T-cell (primary cell): ENCODE results near the gene CNOT6. TPM values are rescaled to one million over a fixed set of nuclear protein-coding genes. Genes with fewer than 3 reads are reported as not detected.
A peak's percentile ranks its signal among the peaks of the same experiment; 100 is the strongest.

Experiments
- ATAC-seq, 4 experiments: fragments of 200-7000 bp in 3 of 4; fragments of 150-1000 bp in 1 of 4; cut with Tn5 transposase; replicated peaks in 1 of 4; 1 replicate in 3 of 4; 2 replicates in 1 of 4; pipeline ENCODE4 v1.10.0; 2021; ENCODE audit warnings: moderate library complexity in 3 of 4, mild to moderate bottlenecking in 2 of 4, moderate number of reproducible peaks in 1 of 4
- CTCF ChIA-PET, 2 donors: fragments of 300-600 bp; sonication (Branson Sonifier 250); formaldehyde crosslinking; loops; one replicate each; lab custom pipeline; 2022; ENCODE audit warnings: antibody characterized with exemption in 2 of 2; lab: Charles Lee
- POLR2A ChIA-PET, 2 donors: fragments of 300-600 bp; sonication (Branson Sonifier 250); formaldehyde crosslinking; loops; one replicate each; lab custom pipeline; 2022; ENCODE audit warnings: antibody characterized with exemption in 2 of 2; lab: Charles Lee
- DNase-seq, 35 experiments: peaks; one replicate each; pipeline versions ENCODE4 v3.0.0 to v3.0.0-alpha.2; 2013 to 2023
- H3K27ac ChIP-seq: one replicate; pipeline ENCODE4 v1.5.1; 2013; ENCODE audit warnings: low read length
- H3K27me3 ChIP-seq, 2 experiments: replicated peaks in 1 of 2; 1 replicate in 1 of 2; 2 replicates in 1 of 2; pipeline versions ENCODE4 v1.6.1 to v1.7.0; 2013; ENCODE audit warnings: low read length in 1 of 2, mixed read lengths in 1 of 2; ENCODE audit not compliant: control insufficient read depth in 2 of 2, insufficient read depth in 2 of 2; ENCODE audit errors: extremely low read depth in 1 of 2
- H3K36me3 ChIP-seq, 2 donors: 1 replicate in 1 of 2; 2 replicates in 1 of 2; pipeline versions ENCODE4 v1.6.1 to v1.7.0; 2013; ENCODE audit warnings: low read length in 1 of 2; ENCODE audit not compliant: control insufficient read depth in 2 of 2, insufficient read depth in 1 of 2; ENCODE audit errors: extremely low read depth in 1 of 2
- H3K4me1 ChIP-seq, 2 experiments: 1 replicate in 1 of 2; 2 replicates in 1 of 2; pipeline versions ENCODE4 v1.6.1 to v1.7.0; 2013; ENCODE audit warnings: low read length in 2 of 2, mixed read lengths in 1 of 2; ENCODE audit not compliant: insufficient read depth in 2 of 2, control insufficient read depth in 1 of 2; ENCODE audit errors: extremely low read depth in 1 of 2
- H3K4me3 ChIP-seq, 2 donors: 1 replicate in 1 of 2; 2 replicates in 1 of 2; pipeline versions ENCODE4 v1.5.1 to v1.7.0; 2013; ENCODE audit warnings: mild to moderate bottlenecking in 2 of 2, low read length in 1 of 2, moderate library complexity in 1 of 2; ENCODE audit not compliant: control insufficient read depth in 1 of 2; ENCODE audit errors: extremely low read depth in 1 of 2
- H3K9me3 ChIP-seq: 2 replicates; pipeline ENCODE4 v1.7.0; 2013
- H3K27ac Mint-ChIP-seq, 2 donors: one replicate each; pipeline ENCODE4 v1.8.0; 2020 to 2021; ENCODE audit warnings: mild to moderate bottlenecking in 2 of 2, mixed read lengths in 2 of 2
- H3K27me3 Mint-ChIP-seq, 2 donors: one replicate each; pipeline ENCODE4 v1.8.0; 2021 to 2022; ENCODE audit warnings: mixed read lengths in 2 of 2
- H3K36me3 Mint-ChIP-seq: one replicate; pipeline ENCODE4 v1.8.0; 2021; ENCODE audit warnings: mixed read lengths
- H3K4me1 Mint-ChIP-seq, 3 donors: one replicate each; pipeline ENCODE4 v1.8.0; 2020 to 2022; ENCODE audit warnings: mixed read lengths in 3 of 3, mild to moderate bottlenecking in 1 of 3
- H3K4me3 Mint-ChIP-seq, 3 donors: one replicate each; pipeline ENCODE4 v1.8.0; 2020 to 2022; ENCODE audit warnings: mild to moderate bottlenecking in 3 of 3, mixed read lengths in 3 of 3, moderate library complexity in 3 of 3
- H3K9me3 Mint-ChIP-seq, 3 donors: one replicate each; pipeline ENCODE4 v1.8.0; 2020 to 2022; ENCODE audit warnings: mixed read lengths in 3 of 3
- WGBS: methylation state at CpG from one replicate; pipeline ENCODE4 v1.1.5; 2013; ENCODE audit warnings: missing lambda C conversion rate; ENCODE audit not compliant: insufficient coverage; 5-methylcytosine and 5-hydroxymethylcytosine counted together
- total RNA-seq, 35 experiments: library from RNA in 6 of 35; stranded (reverse) in 6 of 35; fragments of 120-200 nt in 1 of 35; gene quantifications; one replicate each; pipeline versions ENCODE4 v1.2.1 to v1.2.4 and lab custom pipeline; 2013 to 2026

CNOT6 gene
- total RNA-seq, 5 donors from 2014 or later (not counting 1 experiment from before 2014, with no cell fraction given) = 25.1 to 29.9 (median 25.6) TPM

GRCh38 chr5:180553530-180553929, 59.4 kb downstream of the CNOT6 start:
- peak overlapping the region; percentile 2 for H3K27ac Mint-ChIP-seq
- Histone ChIP-seq H3K27me3 (no peaks in the 10 kb centered on the region), H3K4me1 (no peaks in the 10 kb centered on the region), H3K4me3 (no peak overlapping the region), H3K9me3 (no peaks in the 10 kb centered on the region), H3K27ac (no peak overlapping the region), H3K36me3 (peaks cover 5 to 37% of the 10 kb centered on the region in 2 donors)
- ATAC-seq = no peak
- DNase-seq = no peak
- no peaks in the 10 kb centered on the region for H3K9me3 Mint-ChIP-seq
- ChIA-PET POLR2A (no interaction called here), CTCF (interaction anchor here in 1 of 2 donors (0.7 to 1.2 kb wide), 2 partner anchors 13 to 580 kb away, joined by 3 read pairs; no protein-coding TSS in a partner anchor)
- H3K36me3 Mint-ChIP-seq = peaks cover 57% of the 10 kb centered on the region
- H3K4me3 Mint-ChIP-seq = no peak overlapping the region
- H3K27me3 Mint-ChIP-seq = no peaks in the 10 kb centered on the region
- 70% methylated on average over 2 of the region's 3 CpGs for WGBS
- peaks cover 4 to 13% (median 11%) of the 10 kb centered on the region in 3 donors for H3K4me1 Mint-ChIP-seq

GRCh38 chr5:180555168-180555921, 61.2 kb downstream of the CNOT6 start:
- H3K4me3 ChIP-seq = no peak overlapping the region
- 94% methylated on average over 3 of the region's 7 CpGs for WGBS
- H3K36me3 Mint-ChIP-seq = peaks cover 64% of the 10 kb centered on the region
- H3K9me3 Mint-ChIP-seq = no peaks in the 10 kb centered on the region
- no peaks in the 10 kb centered on the region for H3K27me3 ChIP-seq
- ChIA-PET CTCF (no interaction called here), POLR2A (no interaction called here)
- H3K27ac Mint-ChIP-seq = no peak overlapping the region
- H3K4me1 Mint-ChIP-seq = peaks cover 15 to 17% (median 16%) of the 10 kb centered on the region in 3 donors
- H3K4me1 ChIP-seq = no peaks in the 10 kb centered on the region
- peaks cover 5 to 32% of the 10 kb centered on the region in 2 donors for H3K36me3 ChIP-seq
- H3K27ac ChIP-seq = no peak overlapping the region
- H3K4me3 Mint-ChIP-seq = no peak overlapping the region
- ATAC-seq = no peak
- H3K27me3 Mint-ChIP-seq = no peaks in the 10 kb centered on the region
- no peak for DNase-seq
- H3K9me3 ChIP-seq = no peaks in the 10 kb centered on the region

DNA sequence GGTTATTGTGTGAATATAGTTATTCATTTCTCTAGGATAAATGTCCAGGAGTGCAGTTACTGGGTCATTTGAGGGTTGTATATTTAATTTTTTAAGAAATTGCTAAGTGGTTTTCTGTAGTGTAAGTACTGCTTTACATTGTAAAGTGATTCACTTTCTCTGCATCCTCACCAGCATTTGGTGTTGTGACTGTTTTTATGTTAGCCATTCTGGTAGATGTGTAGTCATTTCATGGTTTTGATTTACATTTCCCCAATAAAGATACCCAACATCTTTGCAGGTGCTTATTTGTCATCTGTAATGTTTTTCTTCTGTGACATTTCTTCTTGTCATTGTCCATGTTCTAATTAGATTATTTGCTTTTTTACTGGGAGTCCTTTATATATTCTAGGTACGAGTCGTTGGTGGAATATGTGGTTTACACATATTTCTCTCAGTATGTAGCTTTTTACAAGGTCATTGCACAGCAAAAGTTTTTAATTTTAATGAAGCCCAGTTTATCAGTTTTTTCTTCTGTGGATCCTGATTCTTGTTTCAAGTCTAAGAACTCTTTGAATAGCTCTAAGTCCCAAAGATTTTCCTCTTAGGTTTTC, 63.1 kb downstream of the CNOT6 start:
- no CpG with 5 or more reads among the region's 2 CpGs for WGBS
- ChIA-PET CTCF (interaction anchor here in 1 of 2 donors (0.6 kb wide), 1 partner anchor 230 kb away, joined by 6 read pairs; no protein-coding TSS in a partner anchor), POLR2A (interaction anchor here in 1 of 2 donors (0.6 kb wide), 2 partner anchors 143 to 379 kb away, joined by 4 to 8 read pairs; no protein-coding TSS in a partner anchor)
- no peak overlapping the region for H3K4me3 Mint-ChIP-seq
- H3K27ac Mint-ChIP-seq = no peak overlapping the region
- no peaks in the 10 kb centered on the region for H3K27me3 ChIP-seq
- ATAC-seq (no peak), DNase-seq (no peak)
- H3K4me1 Mint-ChIP-seq = peaks cover 26 to 35% (median 26%) of the 10 kb centered on the region in 3 donors
- H3K36me3 Mint-ChIP-seq = peaks cover 67% of the 10 kb centered on the region
- no peaks in the 10 kb centered on the region for H3K9me3 ChIP-seq
- no peak overlapping the region for H3K27ac ChIP-seq
- H3K4me1 ChIP-seq = no peaks in the 10 kb centered on the region
- no peaks in the 10 kb centered on the region for H3K27me3 Mint-ChIP-seq
- no peak overlapping the region for H3K4me3 ChIP-seq
- H3K36me3 ChIP-seq = peaks cover 0 to 24% of the 10 kb centered on the region in 2 donors
- no peaks in the 10 kb centered on the region for H3K9me3 Mint-ChIP-seq

GRCh38 chr5:180558232-180558631, 64.1 kb downstream of the CNOT6 start:
- H3K4me1 Mint-ChIP-seq = peaks cover 28 to 35% (median 28%) of the 10 kb centered on the region in 3 donors
- 95% methylated on average over 4 of the region's 11 CpGs for WGBS
- Histone ChIP-seq H3K9me3 (no peaks in the 10 kb centered on the region), H3K27me3 (no peaks in the 10 kb centered on the region), H3K36me3 (peaks cover 0 to 20% of the 10 kb centered on the region in 2 donors), H3K4me3 (no peak overlapping the region), H3K27ac (no peak overlapping the region), H3K4me1 (peaks cover 0 to 2% of the 10 kb centered on the region in 2 experiments)
- no peaks in the 10 kb centered on the region for H3K27me3 Mint-ChIP-seq
- ChIA-PET POLR2A (no interaction called here), CTCF (interaction anchor here (0.5 to 0.7 kb wide), 3 partner anchors 10 to 160 kb away, joined by 3 to 5 read pairs (median 4); no protein-coding TSS in a partner anchor)
- H3K36me3 Mint-ChIP-seq = peaks cover 59% of the 10 kb centered on the region
- H3K9me3 Mint-ChIP-seq = no peaks in the 10 kb centered on the region
- H3K27ac Mint-ChIP-seq = no peak overlapping the region
- no peak for ATAC-seq
- H3K4me3 Mint-ChIP-seq = no peak overlapping the region
- no peak for DNase-seq

DNA sequence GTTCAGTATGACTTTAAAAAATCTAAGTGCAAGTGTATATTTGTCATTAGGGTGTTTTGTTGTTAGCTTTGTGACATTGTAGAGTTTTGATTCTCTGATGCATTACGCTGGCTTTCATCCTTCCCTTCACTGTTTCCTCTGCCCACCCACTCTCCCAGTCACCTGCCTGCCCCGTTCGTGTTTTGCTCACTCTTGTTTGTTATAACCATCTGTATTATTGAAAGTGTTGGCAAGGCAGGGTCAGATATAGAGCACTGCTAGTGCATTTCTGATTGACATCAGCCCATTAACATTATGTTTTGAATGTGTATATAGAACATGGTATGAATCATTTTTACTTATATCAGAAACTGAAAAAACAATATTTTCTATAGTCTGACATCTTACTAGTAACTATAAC, 69.8 kb downstream of the CNOT6 start:
- Mint-ChIP-seq H3K27me3 (no peaks in the 10 kb centered on the region), H3K4me3 (no peak overlapping the region), H3K27ac (no peak overlapping the region), H3K9me3 (no peaks in the 10 kb centered on the region), H3K4me1 (peaks cover 23 to 38% (median 32%) of the 10 kb centered on the region in 3 donors), H3K36me3 (peaks cover 73% of the 10 kb centered on the region)
- ChIA-PET CTCF (no interaction called here), POLR2A (no interaction called here)
- no CpG with 5 or more reads among the region's 3 CpGs for WGBS
- Histone ChIP-seq H3K9me3 (no peaks in the 10 kb centered on the region), H3K27me3 (no peaks in the 10 kb centered on the region), H3K36me3 (peaks cover 4 to 35% of the 10 kb centered on the region in 2 donors), H3K27ac (no peak overlapping the region), H3K4me1 (peaks cover 0 to 2% of the 10 kb centered on the region in 2 experiments), H3K4me3 (no peak overlapping the region)
- DNase-seq (peak in 3 of 35 experiments; percentile 9 to 31 (median 11)), ATAC-seq (no peak)

DNA sequence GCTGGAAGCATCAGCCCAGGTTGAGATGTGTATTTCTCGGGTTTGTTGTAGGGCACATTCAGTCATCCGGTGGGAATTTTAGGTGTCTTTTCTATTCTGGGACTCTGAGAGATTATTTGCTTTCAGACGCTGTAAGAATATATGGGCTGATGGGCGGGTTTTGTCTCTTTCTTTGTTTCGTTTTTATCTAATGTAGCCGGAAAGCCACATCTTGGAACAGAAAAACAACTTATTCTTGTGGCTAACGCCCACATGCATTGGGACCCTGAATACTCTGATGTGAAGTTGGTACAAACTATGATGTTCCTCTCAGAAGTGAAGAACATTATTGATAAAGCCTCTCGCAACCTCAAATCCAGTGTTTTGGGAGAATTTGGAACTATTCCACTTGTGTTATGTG, 74.7 kb downstream of the CNOT6 start:
- Histone ChIP-seq H3K27me3 (no peaks in the 10 kb centered on the region), H3K36me3 (peaks cover 10 to 54% of the 10 kb centered on the region in 2 donors), H3K4me3 (no peak overlapping the region), H3K27ac (no peak overlapping the region), H3K9me3 (no peaks in the 10 kb centered on the region), H3K4me1 (no peaks in the 10 kb centered on the region)
- ATAC-seq = no peak
- POLR2A ChIA-PET = no interaction called here
- Mint-ChIP-seq H3K4me1 (peaks cover 2 to 10% (median 3%) of the 10 kb centered on the region in 3 donors), H3K27ac (peak overlapping the region in 1 of 2 donors; percentile 39), H3K4me3 (no peak overlapping the region), H3K36me3 (peaks cover 81% of the 10 kb centered on the region), H3K9me3 (no peaks in the 10 kb centered on the region), H3K27me3 (no peaks in the 10 kb centered on the region)
- CTCF ChIA-PET = no interaction called here
- WGBS = 67% methylated on average over 5 of the region's 8 CpGs
- peak in 1 of 35 experiments; percentile 25 for DNase-seq
